ENCODE measurements around the gene PAX5.
"Not testable (repeated sequence)": the region's sequence is repeated elsewhere in the genome, so short reads cannot be mapped to it uniquely, and the experiment has no call there.

PAX5 gene

DNA sequence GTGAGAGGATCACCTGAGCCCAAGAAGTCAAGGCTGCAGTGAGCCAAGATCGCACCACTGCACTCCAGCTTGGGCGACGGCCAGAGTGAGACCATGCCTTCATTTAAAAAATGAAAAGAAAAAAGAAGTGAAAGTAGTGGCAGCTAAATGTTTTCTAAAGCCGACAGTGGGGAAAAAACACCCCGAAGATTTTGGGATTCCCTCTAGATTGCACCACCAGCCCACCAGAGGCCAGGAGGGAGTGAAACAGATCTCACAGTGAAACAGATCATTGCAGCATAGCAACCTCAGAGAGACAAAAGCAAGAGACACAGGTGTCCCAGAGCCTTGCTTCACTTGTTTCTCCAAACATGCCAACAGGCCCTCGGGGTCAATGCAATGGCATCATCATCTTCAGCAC lies 156.8 kb downstream of the PAX5 start:
- no peak for DNase-seq (ENCODE audit: low read depth)

DNA sequence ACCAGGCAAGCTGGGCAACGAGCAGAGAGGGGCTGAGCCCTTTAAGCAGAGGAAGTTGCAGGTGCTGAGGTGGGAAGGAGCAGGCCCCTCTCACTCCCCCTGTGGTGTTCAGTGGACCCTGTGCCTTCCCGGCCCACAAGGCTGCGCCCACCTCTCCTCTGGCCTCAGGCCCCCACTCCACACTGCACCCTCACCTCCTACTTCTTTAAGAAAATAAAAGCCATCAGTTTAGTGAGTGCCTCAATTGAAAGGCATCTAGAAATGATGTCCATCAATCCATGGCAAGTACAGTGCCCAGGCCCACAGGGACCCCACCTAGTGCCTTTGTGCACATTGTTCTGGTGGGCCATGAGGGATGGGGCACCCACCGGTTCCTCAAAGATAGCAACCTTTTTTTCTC lies 158.0 kb downstream of the PAX5 start:
- DNase-seq (ENCODE audit: low read depth), result no peak

DNA sequence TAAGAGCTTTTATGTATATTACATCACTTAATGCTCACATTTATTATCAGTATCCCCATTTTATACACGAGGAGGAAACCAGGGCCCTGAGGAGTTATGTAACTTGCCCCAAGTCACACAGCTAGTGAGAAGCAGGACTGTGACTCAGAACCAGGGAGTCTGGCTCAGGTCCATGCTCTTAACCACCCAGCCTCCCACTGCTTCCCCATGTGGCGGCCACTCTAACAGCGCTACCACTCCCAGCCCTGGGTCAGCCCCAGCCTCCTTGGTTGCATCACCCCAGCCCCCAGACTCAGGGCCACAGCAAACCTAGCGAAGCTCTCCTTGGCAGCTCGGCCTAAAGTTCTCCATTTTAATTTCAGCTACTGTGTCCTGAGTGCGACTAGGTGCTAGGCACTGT lies 159.1 kb downstream of the PAX5 start:
- no peak for DNase-seq (ENCODE audit: low read depth)

DNA sequence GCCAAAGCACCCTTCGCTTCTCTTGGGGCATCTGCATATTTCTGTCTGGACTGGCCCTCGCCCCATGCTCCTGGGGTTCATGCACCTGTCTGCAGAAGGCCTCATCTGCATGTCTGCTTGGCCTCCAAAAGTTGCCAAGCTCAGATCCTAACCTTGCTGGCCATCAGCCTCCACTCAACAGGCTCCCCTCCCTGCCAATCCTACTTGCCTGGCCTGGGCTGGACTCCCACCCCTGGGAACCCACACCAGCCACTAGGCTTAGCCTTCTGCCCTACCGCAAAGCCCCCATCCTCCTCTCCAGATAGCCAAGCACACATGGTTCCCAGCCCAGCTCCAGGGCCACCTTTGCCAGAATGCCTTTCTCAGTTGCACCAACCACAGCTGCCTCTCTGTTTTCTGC lies 159.8 kb downstream of the PAX5 start:
- no peak for DNase-seq (ENCODE audit: low read depth)

DNA sequence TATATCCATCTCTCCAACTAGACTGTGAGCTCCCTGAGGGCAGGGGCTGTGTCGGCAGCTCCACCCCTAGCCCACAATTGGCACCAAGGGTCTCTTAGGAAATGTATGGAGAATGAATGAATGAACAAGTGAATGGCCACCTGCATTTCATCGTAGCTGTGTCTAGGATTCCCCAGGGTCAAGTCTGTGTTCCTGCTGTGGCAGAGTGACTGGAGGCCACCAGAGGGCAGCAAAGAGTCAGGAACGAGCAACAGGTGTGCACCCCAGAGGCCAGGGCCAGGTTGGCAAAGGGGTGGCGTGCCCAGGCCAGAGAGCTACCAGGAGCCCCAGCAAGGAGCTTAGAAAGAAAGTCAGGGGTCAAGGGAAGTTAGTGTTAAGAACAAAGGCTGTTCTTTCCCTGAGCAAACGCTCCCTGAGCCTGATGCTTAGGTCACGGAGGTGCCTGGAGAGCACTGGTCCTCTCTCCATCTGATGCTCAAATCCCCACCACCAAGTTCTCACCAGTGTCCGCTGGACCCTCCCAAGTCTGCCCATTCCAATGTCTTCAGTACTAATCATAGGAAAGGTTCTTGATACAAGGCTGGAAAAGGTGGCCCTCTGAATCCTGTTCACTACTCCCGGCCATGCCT lies 160.7 kb downstream of the PAX5 start:
- DNase-seq (ENCODE audit: low read depth), result peak; percentile 43

DNA sequence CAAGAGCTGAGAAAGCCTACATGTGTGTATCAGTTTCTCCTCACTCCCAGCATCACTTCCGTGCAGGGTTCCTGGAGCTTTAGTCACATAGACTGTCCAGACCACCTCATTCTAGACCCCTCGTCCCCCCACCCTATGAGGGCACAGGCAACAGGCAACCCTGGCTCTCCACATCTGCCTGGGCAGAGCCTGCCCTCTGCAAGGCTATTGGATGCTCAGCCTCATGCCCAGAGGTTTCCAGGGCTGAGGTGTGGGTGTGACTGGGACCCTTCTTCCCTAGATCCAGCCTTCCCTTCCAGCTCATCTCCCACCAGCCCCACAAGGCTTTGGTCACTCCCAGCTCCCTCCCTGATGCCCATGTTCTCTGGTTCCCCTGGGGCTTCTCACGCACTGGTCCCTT lies 161.4 kb downstream of the PAX5 start:
- DNase-seq (ENCODE audit: low read depth), result no peak

DNA sequence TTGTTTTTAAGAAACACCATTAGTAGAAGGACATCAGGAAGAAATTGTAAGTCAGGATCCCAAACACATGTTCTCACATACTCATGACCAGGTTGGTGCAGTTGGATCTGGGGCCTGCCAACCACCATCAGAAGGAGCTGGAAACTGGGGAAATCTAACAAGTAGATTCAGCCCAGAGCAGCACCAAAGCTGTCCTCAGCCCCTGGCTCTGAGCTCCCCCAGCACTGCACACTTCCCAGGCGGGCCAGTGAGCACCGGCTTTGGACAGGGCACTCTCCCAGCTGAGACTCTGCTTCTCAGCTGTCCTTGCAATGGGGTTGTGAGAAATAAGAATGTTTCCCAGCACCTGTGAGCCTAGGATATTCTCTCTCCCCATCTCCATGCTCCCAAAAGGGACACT lies 162.5 kb downstream of the PAX5 start:
- DNase-seq (ENCODE audit: low read depth), result no peak

DNA sequence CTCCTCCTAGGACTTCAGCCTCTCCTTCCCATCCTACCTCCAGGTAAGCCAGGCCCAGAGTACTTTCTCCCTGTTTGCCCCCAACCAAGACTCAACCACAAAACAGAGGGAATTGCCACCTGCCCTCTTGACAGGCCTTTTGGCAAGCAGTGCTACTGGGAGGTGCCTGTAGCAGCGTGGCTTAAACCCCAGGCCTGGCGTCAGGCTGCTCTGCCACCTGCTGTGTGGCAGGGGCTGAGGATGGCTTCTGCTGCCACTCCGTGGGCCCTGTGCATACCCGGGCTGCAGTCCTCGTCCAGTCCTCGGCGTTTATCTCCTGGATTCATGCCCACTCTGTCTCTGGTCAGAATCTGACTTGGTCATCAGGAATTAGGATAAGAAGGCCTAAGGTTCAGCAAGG lies 163.1 kb downstream of the PAX5 start:
- no peak for DNase-seq (ENCODE audit: low read depth)

DNA sequence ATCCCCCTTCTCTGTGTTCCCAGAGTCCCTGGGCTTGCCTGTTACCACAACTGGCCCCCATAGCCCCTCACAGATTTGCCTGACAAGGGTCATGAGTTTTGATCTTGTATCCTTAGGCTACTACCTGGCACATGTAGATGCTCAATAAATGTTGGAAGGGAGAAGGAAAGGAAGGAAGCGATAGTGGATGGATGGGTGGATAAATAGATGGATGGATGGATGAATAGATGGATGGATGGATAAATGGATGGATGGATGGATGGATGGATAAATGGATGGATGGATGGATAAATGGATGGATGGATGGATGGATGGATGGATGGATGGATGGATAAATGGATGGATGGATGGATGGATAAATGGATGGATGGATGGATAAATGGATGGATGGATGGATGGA lies 164.5 kb downstream of the PAX5 start:
- not testable (repeated sequence) for DNase-seq (ENCODE audit: low read depth)

DNA sequence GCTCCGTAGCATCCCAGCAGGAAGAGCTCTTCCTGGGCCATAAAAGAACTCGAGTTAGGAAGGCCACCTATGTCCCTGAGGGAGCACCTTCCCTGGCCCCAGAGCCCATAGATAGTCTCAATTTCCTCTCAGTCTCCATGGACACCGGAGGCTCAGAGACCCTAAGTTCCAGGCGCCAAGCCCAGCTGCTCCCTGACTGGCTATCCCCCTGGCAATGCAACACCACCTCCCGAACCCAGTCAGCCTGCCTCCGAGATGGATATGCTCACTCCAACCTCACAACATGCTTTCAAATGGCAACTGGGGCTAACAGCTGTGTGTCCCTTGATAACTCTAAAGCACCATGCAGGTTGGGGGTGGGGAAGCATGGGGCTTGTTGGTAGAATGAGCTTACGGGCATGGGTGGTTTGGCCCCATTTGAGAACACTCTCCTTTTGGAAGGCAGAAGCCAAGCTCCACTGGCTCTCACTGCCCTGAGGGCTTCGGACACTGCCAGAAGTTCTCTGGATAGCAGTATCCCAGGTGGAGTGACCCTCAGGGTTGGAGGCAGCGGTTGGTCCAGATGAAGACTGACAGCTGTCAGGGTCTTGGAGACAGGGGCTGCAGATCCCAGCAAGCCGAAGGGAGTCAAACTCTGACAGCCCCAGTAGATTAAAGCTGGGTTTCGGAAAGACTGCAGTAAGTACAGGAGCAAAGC lies 165.3 kb downstream of the PAX5 start:
- DNase-seq (ENCODE audit: low read depth), result no peak

DNA sequence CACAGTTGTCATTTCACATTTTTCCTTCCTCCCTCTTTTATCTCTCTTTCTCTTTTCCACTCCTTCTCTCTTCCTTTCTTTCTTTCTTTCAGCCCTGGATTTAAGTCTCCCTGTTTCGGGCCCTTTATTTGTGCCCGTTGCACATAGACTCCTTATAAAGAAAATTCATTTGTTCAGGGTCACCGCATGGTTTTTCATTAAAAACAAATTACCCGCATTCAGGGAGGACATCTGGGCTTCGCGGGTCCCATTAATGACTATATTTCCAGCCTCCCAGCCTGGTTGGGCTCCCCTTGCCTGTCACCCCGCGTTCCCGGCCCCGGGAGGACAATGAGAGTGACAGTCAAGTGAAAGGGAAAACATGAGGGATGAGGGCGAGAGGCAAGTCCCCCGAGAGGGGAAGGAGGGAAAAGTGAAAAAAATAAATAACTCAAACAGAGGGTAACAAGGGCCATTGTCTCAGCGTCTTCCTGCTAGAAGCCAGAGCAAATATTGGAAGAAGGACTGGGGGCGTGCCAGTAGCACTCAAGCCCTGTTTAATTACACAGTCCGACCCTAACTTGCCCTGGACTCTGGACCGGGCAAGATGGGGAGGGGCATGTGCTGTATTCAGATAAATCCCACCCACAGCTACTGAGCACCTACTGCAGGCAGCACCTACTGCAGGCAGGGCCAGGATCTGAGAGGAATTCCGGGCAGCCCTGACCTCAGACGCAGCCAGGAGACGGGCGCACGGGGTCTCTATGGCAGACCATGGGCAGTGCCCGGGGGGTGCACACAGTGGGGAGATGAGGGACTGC lies 166.2 kb downstream of the PAX5 start:
- no peak for DNase-seq (ENCODE audit: low read depth)

DNA sequence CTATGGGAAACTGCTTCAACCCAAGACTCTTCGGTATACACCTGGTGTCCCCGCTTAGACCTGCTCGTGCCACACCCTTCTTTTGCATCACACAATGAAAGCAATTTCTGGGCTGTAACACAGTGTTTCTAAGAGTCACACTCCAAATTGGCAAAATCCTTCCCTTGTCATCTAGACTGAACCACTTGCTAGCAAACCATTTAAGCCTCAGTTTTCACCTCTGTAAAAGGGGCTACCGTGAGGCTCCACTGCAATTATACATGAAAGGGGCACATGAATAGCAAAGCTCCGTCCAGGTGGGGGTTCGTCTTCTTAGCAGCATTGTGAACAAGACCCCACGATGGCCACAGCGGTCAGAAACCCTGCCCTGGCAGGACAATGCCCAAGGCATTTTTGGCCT lies 166.8 kb downstream of the PAX5 start:
- no peak for DNase-seq (ENCODE audit: low read depth)

DNA sequence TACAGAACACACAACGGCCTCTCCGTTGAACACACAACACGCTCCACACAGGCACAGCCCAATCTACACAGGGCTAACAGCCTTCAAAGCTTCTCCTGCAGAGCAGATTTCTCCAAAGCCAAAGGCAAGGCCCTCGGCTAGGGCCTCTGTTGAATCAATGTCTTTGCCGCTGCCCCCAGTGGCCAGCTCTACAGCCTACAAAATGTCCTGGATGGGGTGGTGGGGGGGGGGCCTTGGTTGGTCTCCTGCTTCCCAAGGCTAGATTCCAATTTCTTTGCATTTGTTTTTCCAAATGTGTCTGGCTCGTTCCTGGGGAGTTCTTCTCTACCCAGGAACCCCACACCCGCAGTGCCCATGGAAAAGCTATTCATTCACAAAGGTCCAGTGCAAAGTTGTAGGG lies 167.2 kb downstream of the PAX5 start:
- no peak for DNase-seq (ENCODE audit: low read depth)

DNA sequence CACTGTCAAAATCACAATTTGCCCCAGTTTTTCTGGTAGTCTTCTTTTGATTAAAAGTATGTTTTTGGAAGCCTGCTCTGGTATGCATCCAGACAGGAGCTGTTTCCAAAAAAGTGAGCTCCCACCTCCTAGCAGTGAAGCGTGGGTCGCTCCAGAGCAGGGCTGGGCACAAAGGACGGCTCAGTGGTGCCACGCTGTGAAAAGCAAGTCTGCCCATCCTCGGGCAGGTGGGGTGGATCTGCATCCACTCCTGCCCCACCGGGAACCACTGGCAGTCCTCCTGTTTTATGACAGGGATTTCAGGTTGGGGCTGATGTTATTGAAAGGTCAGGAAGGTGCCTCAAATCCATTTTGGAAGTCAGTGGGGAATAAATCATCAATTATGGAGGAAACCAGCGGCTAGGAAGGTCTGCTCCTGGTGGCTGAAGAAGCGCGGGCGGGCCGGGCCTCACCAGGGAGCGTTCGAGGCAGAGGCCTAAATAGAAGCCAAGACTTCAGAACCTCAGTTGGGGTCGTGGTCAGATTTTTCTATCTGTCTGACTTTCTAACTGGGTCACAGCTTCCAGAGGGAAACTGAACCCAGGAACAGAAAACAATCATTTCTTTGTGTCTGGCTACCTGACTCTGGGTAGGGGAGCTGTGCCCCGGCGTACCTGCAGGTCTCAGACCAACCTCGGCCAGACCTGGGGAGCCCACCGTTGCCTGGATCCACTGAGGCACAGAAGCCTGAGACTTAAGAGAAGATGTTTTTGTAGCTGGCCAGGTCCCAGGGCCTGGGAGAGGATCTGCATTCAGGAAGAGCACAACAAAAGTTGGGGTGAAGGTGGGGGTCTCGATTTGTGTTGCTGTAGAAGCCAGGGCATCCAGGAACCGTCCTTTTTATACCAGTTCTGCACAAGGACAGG lies 168.1 kb downstream of the PAX5 start:
- no peak for DNase-seq (ENCODE audit: low read depth)

DNA sequence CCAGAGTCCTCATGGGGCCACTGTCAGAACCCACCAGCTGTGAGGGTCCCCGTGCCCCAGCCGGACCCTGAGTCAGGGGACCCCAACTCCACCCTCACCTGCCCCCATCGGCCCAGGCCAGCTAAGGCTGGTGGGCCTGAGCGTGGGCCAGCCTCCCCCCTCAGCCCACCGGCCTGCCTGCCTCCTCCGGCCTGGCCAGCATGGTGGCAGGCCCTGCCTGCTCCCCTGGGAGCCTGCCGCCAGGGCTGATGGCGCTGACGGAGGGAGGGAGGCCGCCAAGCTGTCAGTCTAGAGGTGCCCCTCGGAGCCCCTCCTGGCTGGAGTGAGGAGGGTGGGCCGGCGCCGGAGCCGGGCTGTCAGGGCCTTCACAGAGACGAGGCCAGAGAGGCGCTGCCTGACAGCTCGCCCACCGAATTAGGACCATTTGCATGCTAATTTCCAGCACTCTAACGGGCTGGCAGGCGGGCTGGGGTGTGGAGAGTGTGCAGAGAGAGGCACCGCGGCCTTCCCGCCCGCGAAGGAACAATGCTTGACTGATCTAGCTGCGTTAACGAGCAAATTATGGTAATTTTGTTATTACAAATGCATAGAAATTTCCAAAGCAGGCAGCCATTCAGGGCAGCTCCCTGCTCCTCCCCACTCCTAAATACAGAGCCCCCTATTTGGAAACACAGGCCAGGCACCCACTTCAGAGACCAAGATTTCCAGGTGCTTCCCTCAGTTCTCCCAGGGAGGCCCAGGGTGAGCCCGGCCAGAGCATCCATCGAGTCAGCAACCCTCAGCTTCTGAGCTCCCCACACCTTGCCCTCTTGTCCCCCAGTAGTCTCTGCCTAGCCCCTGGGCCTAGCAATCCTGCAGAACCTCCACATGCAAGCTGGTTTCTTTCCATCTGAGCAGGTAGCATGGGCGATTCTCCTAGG lies 169.3 kb downstream of the PAX5 start:
- no peak for DNase-seq (ENCODE audit: low read depth)

DNA sequence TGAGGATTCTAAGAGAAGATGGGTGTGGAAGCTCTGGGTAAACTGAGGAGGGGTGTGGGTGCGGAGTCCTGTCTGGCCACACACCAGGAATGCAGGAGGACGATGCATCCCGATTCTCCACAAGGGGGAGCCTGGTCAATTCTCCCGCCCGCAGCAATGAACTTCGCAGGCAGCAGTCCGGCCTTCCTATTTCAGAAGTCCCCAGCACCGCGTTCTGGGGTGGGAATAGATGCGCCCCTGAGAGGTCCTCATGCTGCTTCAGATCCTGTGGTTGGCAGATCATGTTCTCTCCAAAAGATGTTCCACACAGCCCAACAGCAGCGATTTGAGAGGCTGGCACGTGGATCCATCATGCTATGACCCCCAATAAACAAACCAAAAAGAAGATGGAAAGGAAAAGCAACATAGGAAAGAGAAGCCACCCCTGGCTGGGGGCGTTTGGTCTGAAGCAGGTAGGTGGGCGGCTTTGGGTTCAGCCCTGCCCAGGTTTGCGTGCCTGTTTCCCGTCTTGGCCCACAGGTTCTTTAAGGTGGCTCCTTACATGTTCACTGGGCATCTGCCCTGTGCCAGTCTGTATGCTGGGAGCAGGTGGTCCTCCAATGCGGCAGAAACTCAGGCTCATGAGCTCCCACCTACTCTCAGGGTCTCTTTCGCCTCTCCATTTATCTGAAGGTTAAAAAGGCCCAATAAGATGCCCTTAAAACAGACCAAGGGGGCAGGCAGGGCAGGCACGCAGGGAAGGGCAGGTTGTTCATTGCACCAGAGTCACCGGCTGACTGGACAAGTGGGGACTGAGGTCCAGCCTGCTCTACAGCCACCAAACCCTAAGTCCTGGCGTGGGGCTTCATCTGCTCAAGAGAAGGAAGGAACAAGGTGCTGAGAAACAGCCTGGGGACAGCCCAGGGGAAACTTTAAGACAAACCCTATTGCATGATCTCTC lies 171.6 kb downstream of the PAX5 start:
- DNase-seq (ENCODE audit: low read depth), result no peak

DNA sequence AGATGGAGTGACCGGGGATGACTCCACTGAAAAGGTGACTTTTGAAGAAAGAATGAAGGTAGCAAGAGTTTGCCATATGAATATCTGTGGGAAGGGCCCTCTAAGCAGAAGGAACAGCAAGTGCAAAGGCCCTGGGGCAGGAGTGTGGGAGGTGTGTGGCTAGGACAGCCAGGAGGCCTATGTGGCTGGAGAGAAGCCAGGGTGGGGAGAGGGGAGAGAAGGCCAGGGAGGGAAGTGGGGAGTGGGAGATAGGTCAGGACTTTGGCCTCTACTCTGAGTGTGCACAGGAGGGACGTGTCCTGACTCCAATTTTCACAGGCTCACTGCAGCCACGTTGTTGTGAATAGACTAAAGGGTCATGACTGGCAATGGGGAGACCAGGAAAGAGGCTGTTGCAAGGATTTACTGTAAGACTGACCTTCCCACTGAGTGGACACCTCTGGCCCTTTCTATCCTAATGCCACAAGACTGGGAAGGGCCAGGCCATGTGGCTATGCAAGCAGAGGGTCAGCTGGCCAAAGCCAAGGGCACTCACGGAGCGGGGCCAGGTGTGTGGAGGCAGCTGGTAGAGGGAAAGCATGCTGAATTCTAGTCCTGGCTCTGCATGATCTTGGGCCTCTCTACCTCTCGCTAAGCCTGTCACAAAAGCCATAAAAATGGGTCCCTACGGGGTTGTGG lies 172.4 kb downstream of the PAX5 start:
- no peak for DNase-seq (ENCODE audit: low read depth)

DNA sequence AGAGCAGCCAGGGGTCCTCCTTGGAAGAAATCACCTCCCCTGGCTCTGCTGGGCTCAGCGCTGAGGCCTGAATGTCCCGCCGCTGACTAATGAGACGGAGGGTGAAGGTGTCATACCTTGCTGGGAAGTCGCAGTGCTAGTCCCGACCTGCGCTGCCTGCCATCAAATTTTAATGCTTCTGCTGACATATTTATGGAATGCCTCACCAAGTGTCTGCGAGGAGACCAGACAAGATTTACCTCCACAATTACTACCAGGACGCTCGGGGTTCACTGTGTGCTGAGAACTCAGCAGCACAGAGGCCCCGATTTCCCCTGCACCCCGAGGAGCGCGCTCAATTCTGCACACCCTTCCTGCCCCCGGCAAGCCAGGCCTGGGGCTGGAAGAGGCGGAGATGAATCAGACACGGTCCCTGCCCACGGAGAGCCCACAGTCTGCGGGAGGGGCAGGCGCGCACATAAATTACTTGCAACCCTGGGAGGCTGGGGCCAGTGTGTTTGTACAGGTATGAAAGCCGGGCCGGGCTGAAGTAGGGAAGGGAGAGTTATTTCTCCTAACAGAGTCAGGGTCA lies 175.2 kb downstream of the PAX5 start:
- no peak for DNase-seq (ENCODE audit: low read depth)
